GM23338 (cell line): ENCODE results near the gene DOCK10.

Experiments
- CREB1 ChIP-seq: fragments of 250-450 bp; sonication (Bioruptor Pico); IDR thresholded peaks from 2 replicates; pipeline ENCODE4 v1.5.0; 2020; ENCODE audit warnings: low read depth, mild to moderate bottlenecking, moderate library complexity
- CTCF ChIP-seq, 2 experiments: fragments of 200-600 bp in 1 of 2; sonication (generic) in 1 of 2; conservative IDR thresholded peaks; 2 replicates each; pipeline versions ENCODE4 v1.5.1 to v1.6.1; 2016 to 2017; ENCODE audit warnings: antibody characterized with exemption in 2 of 2, low read depth in 2 of 2, mild to moderate bottlenecking in 2 of 2, moderate library complexity in 1 of 2
- ETS1 ChIP-seq: IDR thresholded peaks from 2 replicates; pipeline ENCODE4 v1.6.1; 2016; ENCODE audit warnings: antibody characterized with exemption
- POLR2AphosphoS5 ChIP-seq: IDR thresholded peaks from 2 replicates; pipeline ENCODE4 v1.6.1; 2016; ENCODE audit warnings: antibody characterized with exemption, low read depth
- REST ChIP-seq: IDR thresholded peaks from one replicate; pipeline ENCODE4 v1.6.1; 2018; ENCODE audit warnings: antibody characterized with exemption; ENCODE audit not compliant: unreplicated experiment

DNA sequence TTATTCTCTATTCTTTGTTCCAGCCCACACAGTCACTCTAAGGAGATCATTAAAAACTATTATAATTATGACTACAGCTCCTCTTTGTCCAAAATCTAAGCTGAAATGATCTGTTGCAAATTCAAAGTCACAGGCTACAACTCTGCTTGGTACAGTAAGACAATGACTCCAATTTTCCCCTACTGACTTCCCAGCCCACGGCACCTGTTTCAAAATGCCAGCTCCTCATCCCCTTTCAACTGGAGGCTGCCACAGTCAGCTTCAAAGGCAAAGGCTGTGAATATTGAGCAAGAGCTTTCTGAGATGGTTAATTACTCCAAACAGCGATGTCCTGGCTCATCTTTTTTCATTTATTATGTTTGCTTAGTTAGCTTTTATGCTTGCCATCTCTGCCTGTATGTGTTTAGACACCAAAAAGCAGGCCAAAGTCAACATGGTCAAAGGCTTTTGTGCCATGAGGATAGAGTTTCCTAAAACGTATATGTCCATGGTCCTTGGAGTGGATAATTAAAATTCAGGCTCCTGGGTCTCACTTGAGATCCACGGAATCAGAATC is 141.1 kb downstream of the DOCK10 start:
- no peak for TF ChIP-seq CTCF (conservative IDR thresholded peaks at IDR 0.05; ENCODE audit: low read depth in 2 of 2)
- TF ChIP-seq POLR2AphosphoS5: no peak
- TF ChIP-seq ETS1: no peak
- TF ChIP-seq REST: no peak
- no peak for TF ChIP-seq CREB1 (CRISPR knock-in tag)
